OCI-LY1 (cell line): ENCODE data around the gene ZNF443.
"Not testable (repeated sequence)": the region's sequence is repeated elsewhere in the genome, so short reads cannot be mapped to it uniquely, and the experiment has no call there.

Source experiments
- H2AFZ ChIP-seq: fragments of 200-600 bp; sonication (generic), shearing (Covaris generic); 2 replicates; pipeline ENCODE4 v1.6.0; 2014; ENCODE audit warnings: antibody characterized with exemption, mild to moderate bottlenecking, low read length
- H3F3A ChIP-seq: fragments of 200-600 bp; sonication (generic), shearing (Covaris generic); 2 replicates; pipeline ENCODE4 v1.6.0; 2014; ENCODE audit warnings: mild to moderate bottlenecking, antibody characterized with exemption, low read length, moderate library complexity; ENCODE audit not compliant: insufficient read depth
- H3K27ac ChIP-seq: fragments of 200-600 bp; sonication (generic); 2 replicates; pipeline ENCODE4 v1.5.1; 2014; ENCODE audit warnings: low read length, mixed run types, mild to moderate bottlenecking, low read depth; ENCODE audit not compliant: poor library complexity, severe bottlenecking
- H3K27me3 ChIP-seq: fragments of 200-600 bp; sonication (generic); 2 replicates; pipeline ENCODE4 v1.6.0; 2014; ENCODE audit warnings: antibody characterized with exemption, mild to moderate bottlenecking, low read length, moderate library complexity; ENCODE audit not compliant: insufficient read depth
- H3K36me3 ChIP-seq: fragments of 200-600 bp; sonication (generic); 2 replicates; pipeline ENCODE4 v1.6.1; 2014; ENCODE audit warnings: mild to moderate bottlenecking, antibody characterized with exemption, low read length, moderate library complexity, mixed read lengths; ENCODE audit not compliant: insufficient read depth
- H3K4me1 ChIP-seq: fragments of 200-600 bp; sonication (generic); 2 replicates; pipeline ENCODE4 v1.5.1; 2014; ENCODE audit warnings: mild to moderate bottlenecking, low read length, moderate library complexity; ENCODE audit not compliant: insufficient read depth, severe bottlenecking
- H3K4me2 ChIP-seq: fragments of 200-600 bp; sonication (generic), shearing (Covaris generic); 2 replicates; pipeline ENCODE4 v1.6.1; 2014; ENCODE audit warnings: low read length
- H3K4me3 ChIP-seq: fragments of 200-600 bp; sonication (generic); 2 replicates; pipeline ENCODE4 v1.5.1; 2014; ENCODE audit warnings: low read length, low read depth, mild to moderate bottlenecking, mixed read lengths; ENCODE audit not compliant: poor library complexity, severe bottlenecking
- H3K79me2 ChIP-seq: fragments of 200-600 bp; shearing (Covaris generic); 2 replicates; pipeline ENCODE4 v1.6.1; 2016; ENCODE audit warnings: mixed run types, low read length, mixed read lengths; ENCODE audit not compliant: insufficient read depth
- H3K9ac ChIP-seq: fragments of 200-600 bp; sonication (generic), shearing (Covaris generic); 2 replicates; pipeline ENCODE4 v1.6.1; 2014; ENCODE audit warnings: mild to moderate bottlenecking, low read length, mixed read lengths
- H3K9me2 ChIP-seq: fragments of 200-600 bp; sonication (generic), shearing (Covaris generic); 2 replicates; pipeline ENCODE4 v1.6.1; 2014; ENCODE audit warnings: low read depth, mild to moderate bottlenecking, low read length, mixed read lengths
- H3K9me3 ChIP-seq: fragments of 200-600 bp; shearing (Covaris generic); 2 replicates; pipeline ENCODE4 v1.6.1; 2014; ENCODE audit warnings: low read length, mixed read lengths
- H4K20me1 ChIP-seq: fragments of 200-600 bp; sonication (generic), shearing (Covaris generic); 2 replicates; pipeline ENCODE4 v1.6.0; 2016; ENCODE audit warnings: mild to moderate bottlenecking, low read length; ENCODE audit not compliant: insufficient read depth
- EZH2 ChIP-seq: fragments of 200-600 bp; sonication (generic), shearing (Covaris generic); IDR thresholded peaks from 2 replicates; pipeline ENCODE4 v1.8.0; 2017; ENCODE audit warnings: borderline replicate concordance, mixed run types, mild to moderate bottlenecking, antibody characterized with exemption, low read length, moderate library complexity, mixed read lengths
- TF ChIP-seq, protein P1 (sequence below): fragments of 200-600 bp; sonication (generic), shearing (Covaris generic); IDR thresholded peaks from 2 replicates; pipeline ENCODE4 v1.5.1; 2017; ENCODE audit warnings: mild to moderate bottlenecking, antibody characterized with exemption, low read length, moderate library complexity, mixed read lengths

The ZNF443 gene

DNA sequence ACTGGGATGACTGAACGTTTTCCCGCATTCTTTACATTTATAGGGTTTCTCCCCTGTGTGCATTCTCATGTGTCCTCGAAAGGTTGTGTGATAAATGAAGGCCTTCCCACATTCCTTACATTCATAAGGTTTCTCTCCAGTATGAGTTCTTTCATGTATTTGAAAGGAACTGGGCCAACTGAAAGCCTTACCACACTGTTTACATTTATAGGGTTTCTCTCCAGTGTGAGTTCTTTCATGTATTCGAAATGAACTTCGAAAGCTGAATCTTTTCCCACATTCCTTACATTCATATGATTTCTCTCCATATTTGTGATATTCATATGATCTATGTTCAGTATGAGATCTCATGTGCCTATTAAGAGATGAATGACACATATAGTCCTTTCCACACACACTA lies 24.4 kb upstream of the ZNF443 start:
- Histone ChIP-seq H3K9ac (no peak overlapping the region), H3K4me2 (no peak overlapping the region), H3K27ac (no peak overlapping the region), H3K9me3 (peaks cover 45% of the 10 kb centered on the region), H2AFZ (no peak overlapping the region), H3K79me2 (no peaks in the 10 kb centered on the region), H3K9me2 (no peaks in the 10 kb centered on the region), H3K4me3 (no peak overlapping the region), H3K36me3 (peaks cover 29% of the 10 kb centered on the region), H3K4me1 (no peaks in the 10 kb centered on the region), H4K20me1 (no peaks in the 10 kb centered on the region), H3K27me3 (no peaks in the 10 kb centered on the region), H3F3A (no peaks in the 10 kb centered on the region)
- no peak for TF ChIP-seq EZH2
- TF ChIP-seq, protein P1, sequence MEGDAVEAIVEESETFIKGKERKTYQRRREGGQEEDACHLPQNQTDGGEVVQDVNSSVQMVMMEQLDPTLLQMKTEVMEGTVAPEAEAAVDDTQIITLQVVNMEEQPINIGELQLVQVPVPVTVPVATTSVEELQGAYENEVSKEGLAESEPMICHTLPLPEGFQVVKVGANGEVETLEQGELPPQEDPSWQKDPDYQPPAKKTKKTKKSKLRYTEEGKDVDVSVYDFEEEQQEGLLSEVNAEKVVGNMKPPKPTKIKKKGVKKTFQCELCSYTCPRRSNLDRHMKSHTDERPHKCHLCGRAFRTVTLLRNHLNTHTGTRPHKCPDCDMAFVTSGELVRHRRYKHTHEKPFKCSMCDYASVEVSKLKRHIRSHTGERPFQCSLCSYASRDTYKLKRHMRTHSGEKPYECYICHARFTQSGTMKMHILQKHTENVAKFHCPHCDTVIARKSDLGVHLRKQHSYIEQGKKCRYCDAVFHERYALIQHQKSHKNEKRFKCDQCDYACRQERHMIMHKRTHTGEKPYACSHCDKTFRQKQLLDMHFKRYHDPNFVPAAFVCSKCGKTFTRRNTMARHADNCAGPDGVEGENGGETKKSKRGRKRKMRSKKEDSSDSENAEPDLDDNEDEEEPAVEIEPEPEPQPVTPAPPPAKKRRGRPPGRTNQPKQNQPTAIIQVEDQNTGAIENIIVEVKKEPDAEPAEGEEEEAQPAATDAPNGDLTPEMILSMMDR = no peak

DNA sequence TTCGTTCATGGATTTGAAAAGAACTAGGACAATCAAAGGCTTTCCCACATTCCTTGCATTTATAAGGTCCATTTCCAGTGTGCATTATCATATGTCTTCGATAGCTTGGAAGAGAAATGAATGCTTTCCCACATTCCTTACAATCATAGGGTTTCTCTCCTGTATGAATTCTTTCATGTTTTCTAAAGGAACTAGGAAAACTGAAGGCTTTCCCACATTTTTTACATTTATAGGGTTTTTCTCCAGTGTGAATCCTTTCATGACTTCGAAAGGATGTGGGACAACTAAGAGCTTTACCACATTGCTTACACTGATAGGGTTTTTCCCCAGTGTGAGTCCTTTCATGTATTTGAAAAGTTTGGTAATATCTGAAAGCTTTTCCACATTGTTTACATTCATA lies 23.9 kb upstream of the ZNF443 start:
- H3F3A ChIP-seq = no peaks in the 10 kb centered on the region
- H3K9me2 ChIP-seq = no peaks in the 10 kb centered on the region
- H3K27me3 ChIP-seq = no peaks in the 10 kb centered on the region
- H3K9me3 ChIP-seq = peaks cover 41% of the 10 kb centered on the region
- H3K4me3 ChIP-seq = no peak overlapping the region
- no peak overlapping the region for H3K4me2 ChIP-seq
- TF ChIP-seq, protein P1 = no peak
- no peak for TF ChIP-seq EZH2
- no peak overlapping the region for H2AFZ ChIP-seq
- H3K4me1 ChIP-seq = no peaks in the 10 kb centered on the region
- no peaks in the 10 kb centered on the region for H3K79me2 ChIP-seq
- H3K27ac ChIP-seq = no peak overlapping the region
- H3K36me3 ChIP-seq = peaks cover 29% of the 10 kb centered on the region
- H4K20me1 ChIP-seq = no peaks in the 10 kb centered on the region
- no peak overlapping the region for H3K9ac ChIP-seq

DNA sequence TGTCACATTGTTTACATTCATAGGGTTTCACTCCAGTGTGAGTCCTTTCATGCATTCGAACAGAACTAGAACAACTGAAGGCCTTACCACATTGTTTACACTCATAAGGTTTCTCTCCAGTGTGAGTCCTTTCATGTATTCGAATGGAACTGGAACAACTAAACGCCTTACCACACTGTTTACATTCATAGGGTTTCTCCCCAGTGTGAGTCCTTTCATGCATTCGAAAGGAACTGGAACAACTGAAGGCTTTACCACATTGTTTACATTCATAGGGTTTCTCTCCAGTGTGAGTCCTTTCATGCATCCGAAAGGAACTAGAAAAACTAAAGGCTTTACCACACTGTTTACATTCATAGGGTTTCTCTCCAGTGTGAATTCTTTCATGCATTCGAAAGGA lies 23.3 kb upstream of the ZNF443 start:
- peaks cover 44% of the 10 kb centered on the region for H3K9me3 ChIP-seq

DNA sequence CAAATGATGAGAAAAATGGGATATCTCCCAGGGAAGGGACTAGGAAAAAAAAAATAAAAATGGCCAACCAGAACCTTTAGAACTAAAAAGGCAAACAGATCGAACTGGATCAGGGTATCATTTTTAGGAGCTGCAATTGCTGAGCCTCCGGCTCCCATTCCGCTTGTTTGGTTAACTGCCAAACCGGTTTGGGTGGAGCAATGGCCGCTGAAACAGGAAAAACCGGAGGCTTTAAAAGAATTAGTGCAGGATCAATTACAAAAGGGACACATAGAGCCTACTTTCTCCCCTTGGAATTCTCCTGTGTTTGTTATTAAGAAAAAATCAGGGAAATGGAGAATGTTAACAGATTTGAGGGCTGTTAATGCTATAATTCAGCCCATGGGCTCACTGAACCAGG lies 12.7 kb upstream of the ZNF443 start:
- H2AFZ ChIP-seq = no peak overlapping the region
- no peak overlapping the region for H3K4me2 ChIP-seq
- no peaks in the 10 kb centered on the region for H3K9me2 ChIP-seq
- H3K4me1 ChIP-seq = no peaks in the 10 kb centered on the region
- no peak overlapping the region for H3K27ac ChIP-seq
- no peak overlapping the region for H3K4me3 ChIP-seq
- no peaks in the 10 kb centered on the region for H3K27me3 ChIP-seq
- H3K36me3 ChIP-seq = no peaks in the 10 kb centered on the region
- no peaks in the 10 kb centered on the region for H3K79me2 ChIP-seq
- H4K20me1 ChIP-seq = no peaks in the 10 kb centered on the region
- H3F3A ChIP-seq = no peaks in the 10 kb centered on the region
- TF ChIP-seq, protein P1 = no peak
- TF ChIP-seq EZH2 = no peak
- no peak overlapping the region for H3K9ac ChIP-seq
- peaks cover 6% of the 10 kb centered on the region; the same call in 1 of the 2 replicates for H3K9me3 ChIP-seq

More for the DNA sequence above, 23.3 kb upstream of the ZNF443 start:
- not testable (repeated sequence) for H3K9ac ChIP-seq, H3K9me2 ChIP-seq, H3K4me2 ChIP-seq, H3K4me1 ChIP-seq, H3K79me2 ChIP-seq, H3K4me3 ChIP-seq, H3F3A ChIP-seq, H2AFZ ChIP-seq, H3K27ac ChIP-seq, H4K20me1 ChIP-seq, H3K27me3 ChIP-seq
- peaks cover 29% of the 10 kb centered on the region for H3K36me3 ChIP-seq
